Activated CD8-positive, alpha-beta memory T cell treated with anti-CD3 and anti-CD28 coated beads, Interleukin-2, amount 50 U/mL, for 1 hour (primary cell): ENCODE data around the gene AFF3.

Source experiments
- DNase-seq: peaks from one replicate; pipeline ENCODE4 v3.0.0-alpha.2; 2020; ENCODE audit errors: extremely low read depth

AFF3 gene

GRCh38 chr2:99701503-99701902, 440.9 kb downstream of the AFF3 start:
- DNase-seq: no peak

- no peak for DNase-seq
Observed at GRCh38 chr2:99700482-99701398, 441.6 kb downstream of the AFF3 start.

- DNase-seq: no peak
Observed at GRCh38 chr2:99698896-99699295, 443.5 kb downstream of the AFF3 start.

GRCh38 chr2:99697811-99698568, 444.4 kb downstream of the AFF3 start:
- no peak for DNase-seq

- DNase-seq: no peak
Observed at GRCh38 chr2:99695944-99696253, 446.5 kb downstream of the AFF3 start.

- no peak for DNase-seq
Observed at GRCh38 chr2:99695130-99695943, 447.1 kb downstream of the AFF3 start.

- no peak for DNase-seq
Observed at GRCh38 chr2:99694331-99694730, 448.1 kb downstream of the AFF3 start.

GRCh38 chr2:99692785-99693184, 449.6 kb downstream of the AFF3 start:
- DNase-seq: no peak

GRCh38 chr2:99691926-99692325, 450.5 kb downstream of the AFF3 start:
- no peak for DNase-seq

- no peak for DNase-seq
Observed at GRCh38 chr2:99689145-99689742, 453.1 kb downstream of the AFF3 start.

GRCh38 chr2:99688699-99689098, 453.7 kb downstream of the AFF3 start:
- no peak for DNase-seq

GRCh38 chr2:99682275-99683060, 459.9 kb downstream of the AFF3 start:
- DNase-seq: no peak

GRCh38 chr2:99680946-99681345, 461.4 kb downstream of the AFF3 start:
- no peak for DNase-seq

- no peak for DNase-seq
Observed at GRCh38 chr2:99679518-99679917, 462.9 kb downstream of the AFF3 start.

- no peak for DNase-seq
Observed at GRCh38 chr2:99678625-99679024, 463.8 kb downstream of the AFF3 start.

GRCh38 chr2:99677814-99678213, 464.6 kb downstream of the AFF3 start:
- DNase-seq: no peak

- DNase-seq: no peak
Observed at GRCh38 chr2:99675130-99675661, 467.2 kb downstream of the AFF3 start.

- no peak for DNase-seq
Observed at GRCh38 chr2:99674090-99674489, 468.3 kb downstream of the AFF3 start.

- DNase-seq: no peak
Observed at GRCh38 chr2:99672766-99673350, 469.5 kb downstream of the AFF3 start.
